Endothelial cell of umbilical vein (primary cell): ENCODE measurements around the gene SLC27A2. TPM values are rescaled to one million over a fixed set of nuclear protein-coding genes. Genes with fewer than 3 reads are reported as not detected.

Source experiments
- BruUV-seq: library from RNA; stranded (reverse); fragments of 400-500 nt; replicated peaks from 2 replicates; lab custom pipeline; 2021; lab: Mats Ljungman, UMichigan
- CTCF ChIA-PET: fragments of 300-600, 350-600 bp; sonication (Branson Sonifier 250); formaldehyde crosslinking; loops from one replicate; lab custom pipeline; 2021; ENCODE audit warnings: antibody characterized with exemption, inconsistent platforms; lab: Charles Lee
- POLR2A ChIA-PET: fragments of 300-600, 350-600 bp; sonication (Branson Sonifier 250); formaldehyde crosslinking; loops from one replicate; lab custom pipeline; 2021; ENCODE audit warnings: antibody characterized with exemption, inconsistent platforms; lab: Charles Lee
- DNase-seq: peaks from one replicate; pipeline ENCODE4 v3.0.0-alpha.2; 2011; ENCODE audit warnings: low read depth, low spot score
- FAIRE-seq: peaks from 2 replicates; lab custom pipeline; 2011; peaks lifted over from hg19 to GRCh38; lab: Jason Lieb, UNC
- H2AFZ ChIP-seq: 2 replicates; pipeline ENCODE4 v1.6.0; 2012; ENCODE audit warnings: low read depth, low read length, control low read depth, inconsistent platforms
- H3K27ac ChIP-seq: 2 replicates; pipeline ENCODE4 v1.5.1; 2011; ENCODE audit warnings: low read depth, mild to moderate bottlenecking, control low read depth, low read length, moderate library complexity; ENCODE audit not compliant: insufficient read depth
- H3K27me3 ChIP-seq, 2 experiments: 2 replicates each; pipeline versions ENCODE4 v1.6.0 to v1.6.1; 2011; ENCODE audit warnings: low read length in 2 of 2, mixed read lengths in 1 of 2; ENCODE audit not compliant: control insufficient read depth in 2 of 2, insufficient read depth in 2 of 2
- H3K36me3 ChIP-seq, 2 experiments: 2 replicates in 1 of 2; 3 replicates in 1 of 2; pipeline ENCODE4 v1.5.1; 2011; ENCODE audit warnings: low read length in 2 of 2, mild to moderate bottlenecking in 1 of 2, moderate library complexity in 1 of 2; ENCODE audit not compliant: control insufficient read depth in 2 of 2, insufficient read depth in 2 of 2; ENCODE audit errors: extremely low read depth in 1 of 2
- H3K4me1 ChIP-seq: 3 replicates; pipeline ENCODE4 v1.5.1; 2011; ENCODE audit warnings: mild to moderate bottlenecking, low read length; ENCODE audit not compliant: control insufficient read depth, insufficient read depth; ENCODE audit errors: extremely low read depth
- H3K4me2 ChIP-seq: 2 replicates; pipeline ENCODE4 v1.6.1; 2011; ENCODE audit warnings: low read length, control low read depth, mixed read lengths; ENCODE audit not compliant: insufficient read depth
- H3K4me3 ChIP-seq, 3 experiments: fragments of 200-600 bp in 1 of 3; sonication (generic), shearing (Covaris generic) in 1 of 3; replicated peaks in 1 of 3; 2 replicates each; pipeline ENCODE4 v1.5.1; 2011 to 2016; ENCODE audit warnings: control low read depth in 3 of 3, low read length in 3 of 3, mild to moderate bottlenecking in 2 of 3, inconsistent platforms in 1 of 3, low read depth in 1 of 3, moderate library complexity in 1 of 3; ENCODE audit not compliant: insufficient read depth in 1 of 3
- H3K79me2 ChIP-seq: 2 replicates; pipeline ENCODE4 v1.6.0; 2012; ENCODE audit warnings: low read length, inconsistent platforms; ENCODE audit not compliant: control insufficient read depth, insufficient read depth
- H3K9ac ChIP-seq: replicated peaks from 2 replicates; pipeline ENCODE3; 2011; ENCODE audit warnings: low read length, control low read depth; ENCODE audit not compliant: insufficient read depth; ENCODE audit errors: extremely low read depth
- H3K9me1 ChIP-seq: replicated peaks from 3 replicates; pipeline ENCODE4 v1.6.0; 2011; ENCODE audit warnings: mild to moderate bottlenecking, low read length; ENCODE audit not compliant: control insufficient read depth, insufficient read depth; ENCODE audit errors: extremely low read depth
- H3K9me3 ChIP-seq: replicated peaks from 2 replicates; pipeline ENCODE4 v1.5.1; 2012; ENCODE audit warnings: low read length, inconsistent platforms; ENCODE audit not compliant: control insufficient read depth, insufficient read depth
- H4K20me1 ChIP-seq: replicated peaks from 2 replicates; pipeline ENCODE3; 2011; ENCODE audit warnings: mild to moderate bottlenecking, low read length; ENCODE audit not compliant: control insufficient read depth, insufficient read depth; ENCODE audit errors: extremely low read depth
- EZH2 ChIP-seq: IDR thresholded peaks from 2 replicates; pipeline ENCODE4 v1.6.1; 2012; ENCODE audit warnings: borderline replicate concordance, low read depth, mild to moderate bottlenecking, moderate library complexity, low read length, inconsistent platforms; ENCODE audit not compliant: severe bottlenecking
- JUN ChIP-seq: IDR thresholded peaks from 2 replicates; pipeline ENCODE4 v1.6.1; 2011; ENCODE audit warnings: borderline replicate concordance, low read depth; ENCODE audit not compliant: insufficient read length, insufficient read depth
- POLR2A ChIP-seq: IDR thresholded peaks from 2 replicates; pipeline ENCODE4 v1.6.1; 2012; ENCODE audit warnings: low read depth, mild to moderate bottlenecking, control low read depth, low read length
- POLR2AphosphoS5 ChIP-seq: IDR thresholded peaks from 2 replicates; pipeline ENCODE4 v1.6.1; 2012; ENCODE audit warnings: low read depth, mild to moderate bottlenecking, control low read depth, low read length, moderate library complexity; ENCODE audit not compliant: insufficient read depth
- dilution Hi-C: fragments of 300-500 bp; cut with MboI; formaldehyde crosslinking; loops from one replicate; pipeline ENCODE4 v1.15.0; 2019; ENCODE audit warnings: low sequenced_read_pairs; ENCODE audit not compliant: extremely low pct_ligation_motif_present
- intact Hi-C: fragments of 100-400 bp; cut with micrococcal nuclease; formaldehyde crosslinking; loops from one replicate; pipeline ENCODE4 v1.10.0; 2022
- polyA plus RNA-seq, 4 experiments: library from polyadenylated mRNA; depleted of rRNA in 3 of 4; stranded (reverse) in 3 of 4; unstranded in 1 of 4; fragments of >200 nt; gene quantifications; 2 replicates each; pipeline versions ENCODE4 v1.2.1 to v1.2.3, GENCODE V29; 2011 to 2012; ENCODE audit warnings: missing spikeins in 1 of 4
- total RNA-seq: library from RNA; stranded (reverse); gene quantifications from 2 replicates; pipeline ENCODE4 v1.2.3, GENCODE V29; 2021
- TF ChIP-seq, protein P1 (sequence below), 2 donors: IDR thresholded peaks; 1 replicate in 1 of 2; 2 replicates in 1 of 2; pipeline ENCODE4 v1.5.1; 2011; ENCODE audit warnings: low read length in 2 of 2, mild to moderate bottlenecking in 2 of 2, moderate library complexity in 2 of 2, control low read depth in 1 of 2, inconsistent platforms in 1 of 2, low read depth in 1 of 2; ENCODE audit not compliant: insufficient read depth in 1 of 2; ENCODE audit errors: extremely low read depth in 1 of 2

The SLC27A2 gene
- total and polyA plus RNA-seq, 2 donors (not counting 3 experiments of a cell fraction or from before 2014, with no cell fraction given) = not detected

DNA sequence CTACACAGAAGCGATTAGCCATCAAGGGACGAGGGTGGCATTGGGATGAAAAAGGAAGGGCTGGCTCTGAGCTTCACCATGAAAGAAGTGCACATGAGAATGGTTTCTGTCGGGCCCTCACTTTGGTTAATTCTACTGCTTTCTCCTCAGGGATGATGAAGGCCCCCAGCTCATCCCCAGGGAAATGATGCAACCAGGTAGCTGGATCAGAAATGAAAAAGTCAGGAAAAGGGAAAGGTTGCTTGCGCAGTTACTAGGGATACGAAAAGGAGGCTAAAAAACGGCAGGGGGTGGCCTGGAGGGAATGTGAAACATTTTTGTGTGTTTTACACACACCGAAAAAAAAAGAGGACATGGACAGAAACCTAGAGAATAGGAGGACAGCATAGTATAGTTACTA, 1.4 kb upstream of the SLC27A2 start:
- POLR2A ChIA-PET = no interaction called here
- Histone ChIP-seq H2AFZ (no peak overlapping the region), H3K79me2 (no peaks in the 10 kb centered on the region), H3K4me3 (no peak overlapping the region), H3K9ac (no peak overlapping the region), H3K36me3 (no peaks in the 10 kb centered on the region), H3K27me3 (peaks cover 20 to 41% of the 10 kb centered on the region in 2 experiments), H3K9me1 (no peaks in the 10 kb centered on the region), H3K4me2 (no peak overlapping the region), H3K4me1 (no peaks in the 10 kb centered on the region), H4K20me1 (no peaks in the 10 kb centered on the region), H3K27ac (no peak overlapping the region), H3K9me3 (no peaks in the 10 kb centered on the region)
- no TSS peak for BruUV-seq
- TF ChIP-seq JUN (no peak), EZH2 (no peak), POLR2A (no peak), POLR2AphosphoS5 (no peak)
- TF ChIP-seq, protein P1, sequence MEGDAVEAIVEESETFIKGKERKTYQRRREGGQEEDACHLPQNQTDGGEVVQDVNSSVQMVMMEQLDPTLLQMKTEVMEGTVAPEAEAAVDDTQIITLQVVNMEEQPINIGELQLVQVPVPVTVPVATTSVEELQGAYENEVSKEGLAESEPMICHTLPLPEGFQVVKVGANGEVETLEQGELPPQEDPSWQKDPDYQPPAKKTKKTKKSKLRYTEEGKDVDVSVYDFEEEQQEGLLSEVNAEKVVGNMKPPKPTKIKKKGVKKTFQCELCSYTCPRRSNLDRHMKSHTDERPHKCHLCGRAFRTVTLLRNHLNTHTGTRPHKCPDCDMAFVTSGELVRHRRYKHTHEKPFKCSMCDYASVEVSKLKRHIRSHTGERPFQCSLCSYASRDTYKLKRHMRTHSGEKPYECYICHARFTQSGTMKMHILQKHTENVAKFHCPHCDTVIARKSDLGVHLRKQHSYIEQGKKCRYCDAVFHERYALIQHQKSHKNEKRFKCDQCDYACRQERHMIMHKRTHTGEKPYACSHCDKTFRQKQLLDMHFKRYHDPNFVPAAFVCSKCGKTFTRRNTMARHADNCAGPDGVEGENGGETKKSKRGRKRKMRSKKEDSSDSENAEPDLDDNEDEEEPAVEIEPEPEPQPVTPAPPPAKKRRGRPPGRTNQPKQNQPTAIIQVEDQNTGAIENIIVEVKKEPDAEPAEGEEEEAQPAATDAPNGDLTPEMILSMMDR (IDR thresholded peaks at IDR 0.05; ENCODE audit: extremely low read depth in 1 of 2, insufficient read depth in 1 of 2, low read depth in 1 of 2, low read length in 2 of 2) = no peak
- FAIRE-seq (no peak), DNase-seq (no peak)
- dilution Hi-C loops (no loop called here), intact Hi-C loops (no loop called here)
- CTCF ChIA-PET = interaction anchor here (1.0 to 2.7 kb wide), 2 partner anchors 14 to 135 kb away, joined by 3 to 9 read pairs; no protein-coding TSS in a partner anchor
